Neural progenitor cell (in vitro differentiated cells): ENCODE measurements around the gene COL11A1. TPM values are rescaled to one million over a fixed set of nuclear protein-coding genes. Genes with fewer than 3 reads are reported as not detected.
"Not testable (repeated sequence)": the region's sequence is repeated elsewhere in the genome, so short reads cannot be mapped to it uniquely, and the experiment has no call there.

Source experiments
- DNase-seq: peaks from one replicate; pipeline ENCODE4 v3.0.0-alpha.2; 2016; ENCODE audit warnings: low spot score
- H2AFZ ChIP-seq: fragments of 200-600 bp; sonication (generic); replicated peaks from 2 replicates; pipeline ENCODE4 v1.6.1; 2016; ENCODE audit warnings: antibody characterized with exemption
- H3F3A ChIP-seq: fragments of 200-600 bp; sonication (generic); 2 replicates; pipeline ENCODE4 v1.6.1; 2016; ENCODE audit warnings: antibody characterized with exemption, low read depth
- H3K27ac ChIP-seq: fragments of 200-600 bp; sonication (generic); 2 replicates; pipeline ENCODE4 v1.5.1; 2016; ENCODE audit warnings: mild to moderate bottlenecking
- H3K27me3 ChIP-seq: fragments of 200-600 bp; sonication (generic); 2 replicates; pipeline ENCODE4 v1.6.1; 2016; ENCODE audit warnings: mild to moderate bottlenecking, moderate library complexity
- H3K36me3 ChIP-seq: fragments of 200-600 bp; sonication (generic); 2 replicates; pipeline ENCODE4 v1.5.1; 2016
- H3K4me1 ChIP-seq: fragments of 200-600 bp; sonication (generic); 2 replicates; pipeline ENCODE4 v1.6.1; 2016; ENCODE audit warnings: mixed run types
- H3K4me2 ChIP-seq: fragments of 200-600 bp; sonication (generic); 2 replicates; pipeline ENCODE4 v1.6.1; 2016
- H3K4me3 ChIP-seq: fragments of 200-600 bp; sonication (generic); 2 replicates; pipeline ENCODE4 v1.5.1; 2016
- H3K79me2 ChIP-seq: fragments of 200-600 bp; sonication (generic); 2 replicates; pipeline ENCODE4 v1.6.1; 2016; ENCODE audit warnings: low read depth
- H3K9ac ChIP-seq: fragments of 200-600 bp; sonication (generic); 2 replicates; pipeline ENCODE4 v1.6.1; 2016
- H3K9me3 ChIP-seq: fragments of 200-600 bp; sonication (generic); 2 replicates; pipeline ENCODE4 v1.5.1; 2016; ENCODE audit warnings: low read depth
- H4K20me1 ChIP-seq: fragments of 200-600 bp; sonication (generic); 2 replicates; pipeline ENCODE4 v1.6.1; 2016; ENCODE audit warnings: low read depth
- H3K27ac Mint-ChIP-seq: 3 replicates; pipeline ENCODE4 v1.8.0; 2021; ENCODE audit warnings: mixed read lengths
- H3K27me3 Mint-ChIP-seq: 2 replicates; pipeline ENCODE4 v1.8.0; 2022; ENCODE audit warnings: low read depth, mild to moderate bottlenecking, inconsistent platforms, moderate library complexity, mixed read lengths; ENCODE audit not compliant: insufficient read depth
- H3K36me3 Mint-ChIP-seq: 3 replicates; pipeline ENCODE4 v1.8.0; 2021; ENCODE audit warnings: mixed read lengths
- H3K4me1 Mint-ChIP-seq: 3 replicates; pipeline ENCODE4 v1.8.0; 2021; ENCODE audit warnings: mixed read lengths
- H3K4me3 Mint-ChIP-seq: 3 replicates; pipeline ENCODE4 v1.8.0; 2021; ENCODE audit warnings: mild to moderate bottlenecking, moderate library complexity, mixed read lengths
- H3K9me3 Mint-ChIP-seq: 3 replicates; pipeline ENCODE4 v1.8.0; 2020; ENCODE audit warnings: mixed read lengths
- CTCF ChIP-seq: fragments of 200-600 bp; sonication (generic); IDR thresholded peaks from 2 replicates; pipeline ENCODE4 v1.5.1; 2017; ENCODE audit warnings: antibody characterized with exemption, mild to moderate bottlenecking
- EZH2 ChIP-seq: fragments of 200-600 bp; sonication (generic); IDR thresholded peaks from 2 replicates; pipeline ENCODE4 v1.6.1; 2017; ENCODE audit warnings: antibody characterized with exemption, mild to moderate bottlenecking, moderate library complexity
- EZH2phosphoT487 ChIP-seq: fragments of 200-600 bp; sonication (generic); IDR thresholded peaks from 2 replicates; pipeline ENCODE4 v1.6.1; 2017; ENCODE audit warnings: antibody characterized with exemption
- total RNA-seq: library from RNA; depleted of rRNA; stranded (reverse); fragments of >200 nt; gene quantifications from 2 replicates; pipeline ENCODE4 v1.2.3, GENCODE V29; 2015; ENCODE audit warnings: low replicate concordance

COL11A1 gene
- total RNA-seq, 1 donor from 2014 or later, result 78.9 TPM

GRCh38 chr1:103063921-103064320 is 44.4 kb downstream of the COL11A1 start:
- TF ChIP-seq EZH2phosphoT487, result no peak
- no peak for TF ChIP-seq CTCF
- TF ChIP-seq EZH2, result no peak

GRCh38 chr1:103058391-103058790 is 49.9 kb downstream of the COL11A1 start:
- DNase-seq, result no peak
- H3K36me3 ChIP-seq, result no peaks in the 10 kb centered on the region
- H3K79me2 ChIP-seq, result no peaks in the 10 kb centered on the region
- H3K27me3 ChIP-seq, result no peaks in the 10 kb centered on the region
- no peaks in the 10 kb centered on the region for H4K20me1 ChIP-seq
- Mint-ChIP-seq H3K4me3 (no peak overlapping the region), H3K36me3 (peaks cover 17% of the 10 kb centered on the region), H3K4me1 (no peaks in the 10 kb centered on the region), H3K27me3 (no peaks in the 10 kb centered on the region), H3K9me3 (peaks cover 5% of the 10 kb centered on the region), H3K27ac (no peak overlapping the region)
- no peak overlapping the region for H3K4me2 ChIP-seq
- H3K27ac ChIP-seq, result no peak overlapping the region
- H3K4me3 ChIP-seq, result no peak overlapping the region
- TF ChIP-seq EZH2phosphoT487 (no peak), EZH2 (no peak), CTCF (no peak)
- no peaks in the 10 kb centered on the region for H3F3A ChIP-seq
- no peak overlapping the region for H3K9ac ChIP-seq
- peaks cover 5% of the 10 kb centered on the region for H3K4me1 ChIP-seq
- H2AFZ ChIP-seq, result no peak overlapping the region
- no peaks in the 10 kb centered on the region for H3K9me3 ChIP-seq

More at GRCh38 chr1:103063921-103064320, 44.4 kb downstream of the COL11A1 start:
- H2AFZ ChIP-seq, result no peak overlapping the region
- no peaks in the 10 kb centered on the region for H3F3A ChIP-seq
- no peaks in the 10 kb centered on the region for H3K4me1 ChIP-seq
- no peak overlapping the region for H3K4me3 ChIP-seq
- no peak overlapping the region for H3K27ac ChIP-seq
- peaks cover 2% of the 10 kb centered on the region for H3K27me3 Mint-ChIP-seq
- H3K4me1 Mint-ChIP-seq, result no peaks in the 10 kb centered on the region
- no peak overlapping the region for H3K27ac Mint-ChIP-seq
- H3K36me3 ChIP-seq, result no peaks in the 10 kb centered on the region
- H3K79me2 ChIP-seq, result no peaks in the 10 kb centered on the region
- H4K20me1 ChIP-seq, result no peaks in the 10 kb centered on the region
- H3K27me3 ChIP-seq, result no peaks in the 10 kb centered on the region
- H3K4me3 Mint-ChIP-seq, result no peak overlapping the region
- no peak overlapping the region for H3K4me2 ChIP-seq
- DNase-seq, result no peak
- H3K36me3 Mint-ChIP-seq, result peaks cover 14% of the 10 kb centered on the region
- no peaks in the 10 kb centered on the region for H3K9me3 Mint-ChIP-seq
- no peak overlapping the region for H3K9ac ChIP-seq
- H3K9me3 ChIP-seq, result no peaks in the 10 kb centered on the region

GRCh38 chr1:103056423-103056822 is 51.9 kb downstream of the COL11A1 start:
- Mint-ChIP-seq H3K9me3 (peaks cover 19% of the 10 kb centered on the region), H3K36me3 (peaks cover 31% of the 10 kb centered on the region), H3K4me3 (no peak overlapping the region), H3K27ac (no peak overlapping the region), H3K4me1 (no peaks in the 10 kb centered on the region), H3K27me3 (no peaks in the 10 kb centered on the region)
- H3K4me1 ChIP-seq, result peaks cover 5% of the 10 kb centered on the region
- no peak for DNase-seq
- H3K4me3 ChIP-seq, result no peak overlapping the region
- H3F3A ChIP-seq, result no peaks in the 10 kb centered on the region
- no peaks in the 10 kb centered on the region for H3K27me3 ChIP-seq
- H3K79me2 ChIP-seq, result no peaks in the 10 kb centered on the region
- H3K9ac ChIP-seq, result no peak overlapping the region
- H4K20me1 ChIP-seq, result no peaks in the 10 kb centered on the region
- no peaks in the 10 kb centered on the region for H3K36me3 ChIP-seq
- TF ChIP-seq EZH2phosphoT487 (no peak), EZH2 (no peak)
- peaks cover 6% of the 10 kb centered on the region for H3K9me3 ChIP-seq
- no peak overlapping the region for H3K27ac ChIP-seq
- no peak overlapping the region for H3K4me2 ChIP-seq
- no peak overlapping the region for H2AFZ ChIP-seq

GRCh38 chr1:103028110-103028509 is 80.2 kb downstream of the COL11A1 start:
- not testable (repeated sequence) for H3K4me3 ChIP-seq, H3K9me3 ChIP-seq, H3K27ac Mint-ChIP-seq, H2AFZ ChIP-seq, H3K27me3 ChIP-seq, H3K4me3 Mint-ChIP-seq, H3F3A ChIP-seq, H3K27me3 Mint-ChIP-seq, H3K9me3 Mint-ChIP-seq, H3K4me1 ChIP-seq, H3K79me2 ChIP-seq, H3K4me1 Mint-ChIP-seq, H3K27ac ChIP-seq, H3K36me3 ChIP-seq, H3K4me2 ChIP-seq, H4K20me1 ChIP-seq, H3K9ac ChIP-seq, DNase-seq
- H3K36me3 Mint-ChIP-seq, result peaks cover 13% of the 10 kb centered on the region
